ENCODE measurements around the gene INTS4. TPM values are rescaled to one million over a fixed set of nuclear protein-coding genes. Genes with fewer than 3 reads are reported as not detected.

The INTS4 gene
- total and polyA plus RNA-seq, 2 of the 4 experiments (the other 2 are of a cell fraction): 24.0 to 52.5 TPM

DNA sequence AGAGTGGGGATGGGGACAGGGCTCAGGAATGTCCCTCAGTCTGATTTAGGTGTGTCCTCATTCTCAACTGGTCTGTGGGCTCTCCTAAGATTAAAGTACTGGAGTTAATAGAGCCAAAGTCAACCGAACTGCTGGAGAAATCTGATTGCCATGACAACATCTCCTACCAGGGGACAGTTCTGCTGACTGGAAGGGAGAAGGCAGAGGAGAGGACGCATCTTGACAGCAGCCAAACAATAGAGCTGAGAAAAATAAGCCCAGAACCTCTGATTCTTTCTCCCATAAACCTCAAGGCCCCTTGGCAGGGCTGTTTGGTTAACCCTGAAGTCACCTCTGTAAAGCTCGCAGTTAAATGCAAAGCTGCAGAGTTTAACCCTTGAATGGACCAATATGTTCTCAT is 25.8 kb upstream of the INTS4 start:
- H3K27ac ChIP-seq (ENCODE audit: insufficient read depth, low read length): no peak overlapping the region
- dilution Hi-C loops (cut with HindIII; ENCODE audit: low sequenced_read_pairs, unreplicated experiment) (no loop called here), intact Hi-C loops (cut with micrococcal nuclease) (no loop called here), in situ Hi-C loops (cut with MboI; ENCODE audit: low sequenced_read_pairs) (no loop called here)
- H3K9me1 ChIP-seq (ENCODE audit: insufficient read depth, low read length): peaks cover 6% of the 10 kb centered on the region
- H3K79me1 ChIP-seq (ENCODE audit: low read depth in 1 of 2, low read length in 2 of 2): no peaks in the 10 kb centered on the region
- H4K20me1 ChIP-seq (ENCODE audit: insufficient read depth, low read length): no peaks in the 10 kb centered on the region
- no peak overlapping the region for H3K56ac ChIP-seq (ENCODE audit: extremely low read depth, insufficient read depth, low read length)
- H4K5ac ChIP-seq (ENCODE audit: low read depth, low read length): no peak overlapping the region
- no peak overlapping the region for H2BK5ac ChIP-seq (ENCODE audit: low read depth, low read length, poor library complexity, severe bottlenecking)
- peaks cover 2% of the 10 kb centered on the region for H3K27me3 ChIP-seq (ENCODE audit: control insufficient read depth, insufficient read depth, low read length)
- TF ChIP-seq NFE2L2 (IDR thresholded peaks at IDR 0.05; ENCODE audit: low read depth, low read length): no peak
- no TSS peak for BruUV-seq (replicated peaks)
- H3K4ac ChIP-seq (ENCODE audit: low read depth, low read length): no peak overlapping the region
- no peak overlapping the region for H2AFZ ChIP-seq (replicated peaks; ENCODE audit: low read length, poor library complexity)
- H2BK15ac ChIP-seq (ENCODE audit: low read depth, low read length): no peak overlapping the region
- H3K18ac ChIP-seq (ENCODE audit: low read depth, low read length): no peak overlapping the region
- WGBS, 2 experiments (ENCODE audit: extremely low coverage in 2 of 2, insufficient read length in 1 of 2): no CpG with 5 or more reads among the region's 3 CpGs
- no peak overlapping the region for H2AK9ac ChIP-seq (replicated peaks; ENCODE audit: low read depth, low read length, poor library complexity)
- H3K36me3 ChIP-seq (ENCODE audit: control insufficient read depth, insufficient read depth, low read length): no peaks in the 10 kb centered on the region
- H2BK120ac ChIP-seq (ENCODE audit: low read depth, low read length): no peak overlapping the region
- H4K91ac ChIP-seq (ENCODE audit: insufficient read depth, low read depth, low read length): no peak overlapping the region
- H3K23ac ChIP-seq (ENCODE audit: low read depth, low read length): no peak overlapping the region
- no peak overlapping the region for H3K9ac ChIP-seq (ENCODE audit: low read depth, low read length)
- ChIA-PET POLR2A (ENCODE audit: unreplicated experiment) (no interaction called here), CTCF (interaction anchor here (0.8 to 1.4 kb wide), 4 partner anchors 12 to 26 kb away, joined by 3 to 5 read pairs (median 4); no protein-coding TSS in a partner anchor)
- H2AK5ac ChIP-seq (ENCODE audit: low read depth, low read length): no peak overlapping the region
- H4K8ac ChIP-seq (ENCODE audit: low read depth in 2 of 2, low read length in 2 of 2): no peak overlapping the region
- H3K4me1 ChIP-seq (ENCODE audit: control insufficient read depth, insufficient read depth, low read length): no peaks in the 10 kb centered on the region; the same call in 1 of the 2 replicates
- DNase-seq (no peak), ATAC-seq (ENCODE audit: low read depth) (no peak)
- H3K9me3 ChIP-seq (ENCODE audit: control insufficient read depth, insufficient read depth, low read length): no peaks in the 10 kb centered on the region
- H3K4me3 ChIP-seq (ENCODE audit: insufficient read depth, low read depth, low read length): no peak overlapping the region
- H3K14ac ChIP-seq (replicated peaks; ENCODE audit: low read depth, low read length): no peak overlapping the region
- no peak overlapping the region for H2BK20ac ChIP-seq (ENCODE audit: low read depth, low read length)
- no peak overlapping the region for H3K4me2 ChIP-seq (ENCODE audit: low read depth, low read length)

Data from IMR-90 (cell line).